Endothelial cell of umbilical vein (primary cell): ENCODE results near the gene TKTL1. TPM values are rescaled to one million over a fixed set of nuclear protein-coding genes. Genes with fewer than 3 reads are reported as not detected.

Experiments
- BruUV-seq: library from RNA; stranded (reverse); fragments of 400-500 nt; replicated peaks from 2 replicates; lab custom pipeline; 2021; lab: Mats Ljungman, UMichigan
- CTCF ChIA-PET: fragments of 300-600, 350-600 bp; sonication (Branson Sonifier 250); formaldehyde crosslinking; loops from one replicate; lab custom pipeline; 2021; ENCODE audit warnings: antibody characterized with exemption, inconsistent platforms; lab: Charles Lee
- POLR2A ChIA-PET: fragments of 300-600, 350-600 bp; sonication (Branson Sonifier 250); formaldehyde crosslinking; loops from one replicate; lab custom pipeline; 2021; ENCODE audit warnings: antibody characterized with exemption, inconsistent platforms; lab: Charles Lee
- DNase-seq: peaks from one replicate; pipeline ENCODE4 v3.0.0-alpha.2; 2011; ENCODE audit warnings: low read depth, low spot score
- FAIRE-seq: peaks from 2 replicates; lab custom pipeline; 2011; peaks lifted over from hg19 to GRCh38; lab: Jason Lieb, UNC
- H2AFZ ChIP-seq: 2 replicates; pipeline ENCODE4 v1.6.0; 2012; ENCODE audit warnings: low read depth, low read length, control low read depth, inconsistent platforms
- H3K27ac ChIP-seq: 2 replicates; pipeline ENCODE4 v1.5.1; 2011; ENCODE audit warnings: low read depth, mild to moderate bottlenecking, control low read depth, low read length, moderate library complexity; ENCODE audit not compliant: insufficient read depth
- H3K27me3 ChIP-seq, 2 experiments: 2 replicates each; pipeline versions ENCODE4 v1.6.0 to v1.6.1; 2011; ENCODE audit warnings: low read length in 2 of 2, mixed read lengths in 1 of 2; ENCODE audit not compliant: control insufficient read depth in 2 of 2, insufficient read depth in 2 of 2
- H3K36me3 ChIP-seq, 2 experiments: 2 replicates in 1 of 2; 3 replicates in 1 of 2; pipeline ENCODE4 v1.5.1; 2011; ENCODE audit warnings: low read length in 2 of 2, mild to moderate bottlenecking in 1 of 2, moderate library complexity in 1 of 2; ENCODE audit not compliant: control insufficient read depth in 2 of 2, insufficient read depth in 2 of 2; ENCODE audit errors: extremely low read depth in 1 of 2
- H3K4me1 ChIP-seq: 3 replicates; pipeline ENCODE4 v1.5.1; 2011; ENCODE audit warnings: mild to moderate bottlenecking, low read length; ENCODE audit not compliant: control insufficient read depth, insufficient read depth; ENCODE audit errors: extremely low read depth
- H3K4me2 ChIP-seq: 2 replicates; pipeline ENCODE4 v1.6.1; 2011; ENCODE audit warnings: low read length, control low read depth, mixed read lengths; ENCODE audit not compliant: insufficient read depth
- H3K4me3 ChIP-seq, 3 experiments: fragments of 200-600 bp in 1 of 3; sonication (generic), shearing (Covaris generic) in 1 of 3; replicated peaks in 1 of 3; 2 replicates each; pipeline ENCODE4 v1.5.1; 2011 to 2016; ENCODE audit warnings: control low read depth in 3 of 3, low read length in 3 of 3, mild to moderate bottlenecking in 2 of 3, inconsistent platforms in 1 of 3, low read depth in 1 of 3, moderate library complexity in 1 of 3; ENCODE audit not compliant: insufficient read depth in 1 of 3
- H3K79me2 ChIP-seq: 2 replicates; pipeline ENCODE4 v1.6.0; 2012; ENCODE audit warnings: low read length, inconsistent platforms; ENCODE audit not compliant: control insufficient read depth, insufficient read depth
- H3K9ac ChIP-seq: replicated peaks from 2 replicates; pipeline ENCODE3; 2011; ENCODE audit warnings: low read length, control low read depth; ENCODE audit not compliant: insufficient read depth; ENCODE audit errors: extremely low read depth
- H3K9me1 ChIP-seq: replicated peaks from 3 replicates; pipeline ENCODE4 v1.6.0; 2011; ENCODE audit warnings: mild to moderate bottlenecking, low read length; ENCODE audit not compliant: control insufficient read depth, insufficient read depth; ENCODE audit errors: extremely low read depth
- H3K9me3 ChIP-seq: replicated peaks from 2 replicates; pipeline ENCODE4 v1.5.1; 2012; ENCODE audit warnings: low read length, inconsistent platforms; ENCODE audit not compliant: control insufficient read depth, insufficient read depth
- H4K20me1 ChIP-seq: replicated peaks from 2 replicates; pipeline ENCODE3; 2011; ENCODE audit warnings: mild to moderate bottlenecking, low read length; ENCODE audit not compliant: control insufficient read depth, insufficient read depth; ENCODE audit errors: extremely low read depth
- EZH2 ChIP-seq: IDR thresholded peaks from 2 replicates; pipeline ENCODE4 v1.6.1; 2012; ENCODE audit warnings: borderline replicate concordance, low read depth, mild to moderate bottlenecking, moderate library complexity, low read length, inconsistent platforms; ENCODE audit not compliant: severe bottlenecking
- FOS ChIP-seq: IDR thresholded peaks from 2 replicates; pipeline ENCODE4 v1.6.1; 2011; ENCODE audit warnings: mild to moderate bottlenecking, low read length, moderate library complexity, borderline replicate concordance; ENCODE audit not compliant: insufficient read depth
- GATA2 ChIP-seq: IDR thresholded peaks from 2 replicates; pipeline ENCODE4 v1.7.0; 2011; ENCODE audit warnings: low read depth, mild to moderate bottlenecking, moderate library complexity, mixed read lengths, low read length; ENCODE audit not compliant: insufficient read length, insufficient read depth
- JUN ChIP-seq: IDR thresholded peaks from 2 replicates; pipeline ENCODE4 v1.6.1; 2011; ENCODE audit warnings: borderline replicate concordance, low read depth; ENCODE audit not compliant: insufficient read length, insufficient read depth
- MYC ChIP-seq: IDR thresholded peaks from one replicate; pipeline ENCODE4 v1.6.1; 2011; ENCODE audit warnings: mild to moderate bottlenecking, low read depth, low read length
- POLR2A ChIP-seq: IDR thresholded peaks from 2 replicates; pipeline ENCODE4 v1.6.1; 2012; ENCODE audit warnings: low read depth, mild to moderate bottlenecking, control low read depth, low read length
- POLR2AphosphoS5 ChIP-seq: IDR thresholded peaks from 2 replicates; pipeline ENCODE4 v1.6.1; 2012; ENCODE audit warnings: low read depth, mild to moderate bottlenecking, control low read depth, low read length, moderate library complexity; ENCODE audit not compliant: insufficient read depth
- dilution Hi-C: fragments of 300-500 bp; cut with MboI; formaldehyde crosslinking; loops from one replicate; pipeline ENCODE4 v1.15.0; 2019; ENCODE audit warnings: low sequenced_read_pairs; ENCODE audit not compliant: extremely low pct_ligation_motif_present
- intact Hi-C: fragments of 100-400 bp; cut with micrococcal nuclease; formaldehyde crosslinking; loops from one replicate; pipeline ENCODE4 v1.10.0; 2022
- polyA plus RNA-seq, 4 experiments: library from polyadenylated mRNA; depleted of rRNA in 3 of 4; stranded (reverse) in 3 of 4; unstranded in 1 of 4; fragments of >200 nt; gene quantifications; 2 replicates each; pipeline versions ENCODE4 v1.2.1 to v1.2.3, GENCODE V29; 2011 to 2012; ENCODE audit warnings: missing spikeins in 1 of 4
- total RNA-seq: library from RNA; stranded (reverse); gene quantifications from 2 replicates; pipeline ENCODE4 v1.2.3, GENCODE V29; 2021
- TF ChIP-seq, protein P1 (sequence below): IDR thresholded peaks from 2 replicates; pipeline ENCODE4 v1.6.1; 2011; ENCODE audit not compliant: insufficient read depth, insufficient read length
- TF ChIP-seq, protein P2 (sequence below), 2 donors: IDR thresholded peaks; 1 replicate in 1 of 2; 2 replicates in 1 of 2; pipeline ENCODE4 v1.5.1; 2011; ENCODE audit warnings: low read length in 2 of 2, mild to moderate bottlenecking in 2 of 2, moderate library complexity in 2 of 2, control low read depth in 1 of 2, inconsistent platforms in 1 of 2, low read depth in 1 of 2; ENCODE audit not compliant: insufficient read depth in 1 of 2; ENCODE audit errors: extremely low read depth in 1 of 2

Gene TKTL1
- total and polyA plus RNA-seq, 2 donors (not counting 3 experiments of a cell fraction or from before 2014, with no cell fraction given): 0.03 TPM; not detected in 1

DNA sequence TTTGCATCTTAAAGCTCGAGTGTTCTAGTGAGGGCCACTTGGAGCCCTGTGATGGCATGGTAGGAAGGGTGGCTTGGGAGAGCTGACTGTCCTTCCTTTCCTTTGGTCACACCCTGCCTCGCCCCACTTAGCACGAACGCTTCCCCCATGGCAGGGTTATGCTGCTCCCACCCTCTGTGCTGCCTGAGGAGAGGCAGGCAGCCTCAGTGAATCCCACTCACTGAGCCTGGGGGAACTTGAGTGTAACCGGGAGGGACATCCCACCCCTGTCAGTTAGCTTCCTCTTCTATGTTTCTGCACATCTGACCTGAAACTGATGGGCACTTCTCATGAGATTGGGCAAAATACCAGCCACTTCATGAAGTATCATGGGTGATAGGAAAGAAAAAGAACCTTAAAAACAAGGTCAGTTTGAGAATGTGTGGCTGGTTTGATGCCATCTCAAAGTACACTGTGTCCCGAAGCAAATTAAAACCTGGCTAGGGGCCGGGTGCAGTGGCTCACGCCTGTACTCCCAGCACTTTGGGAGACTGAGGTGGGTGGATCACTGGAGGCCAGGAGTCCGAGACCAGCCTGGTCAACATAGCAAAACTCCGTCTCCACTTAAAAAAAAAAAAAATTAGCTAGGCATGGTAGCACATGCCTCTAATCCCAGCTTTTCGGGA is 10.1 kb downstream of the TKTL1 start:
- Histone ChIP-seq H3K4me1 (no peaks in the 10 kb centered on the region), H3K9me3 (no peaks in the 10 kb centered on the region), H3K9me1 (no peaks in the 10 kb centered on the region), H3K4me2 (no peak overlapping the region), H3K4me3 (no peak overlapping the region), H3K79me2 (no peaks in the 10 kb centered on the region), H3K9ac (no peak overlapping the region), H3K27ac (no peak overlapping the region), H3K27me3 (no peaks in the 10 kb centered on the region), H3K36me3 (no peaks in the 10 kb centered on the region), H4K20me1 (no peaks in the 10 kb centered on the region), H2AFZ (no peak overlapping the region)
- ChIA-PET POLR2A (no interaction called here), CTCF (no interaction called here)
- TF ChIP-seq, protein P1, sequence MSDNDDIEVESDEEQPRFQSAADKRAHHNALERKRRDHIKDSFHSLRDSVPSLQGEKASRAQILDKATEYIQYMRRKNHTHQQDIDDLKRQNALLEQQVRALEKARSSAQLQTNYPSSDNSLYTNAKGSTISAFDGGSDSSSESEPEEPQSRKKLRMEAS: no peak
- TF ChIP-seq EZH2 (no peak), POLR2AphosphoS5 (no peak)
- dilution Hi-C loops (no loop called here), intact Hi-C loops (no loop called here)
- DNase-seq: no peak
- BruUV-seq: no TSS peak
- no peak for FAIRE-seq

DNA sequence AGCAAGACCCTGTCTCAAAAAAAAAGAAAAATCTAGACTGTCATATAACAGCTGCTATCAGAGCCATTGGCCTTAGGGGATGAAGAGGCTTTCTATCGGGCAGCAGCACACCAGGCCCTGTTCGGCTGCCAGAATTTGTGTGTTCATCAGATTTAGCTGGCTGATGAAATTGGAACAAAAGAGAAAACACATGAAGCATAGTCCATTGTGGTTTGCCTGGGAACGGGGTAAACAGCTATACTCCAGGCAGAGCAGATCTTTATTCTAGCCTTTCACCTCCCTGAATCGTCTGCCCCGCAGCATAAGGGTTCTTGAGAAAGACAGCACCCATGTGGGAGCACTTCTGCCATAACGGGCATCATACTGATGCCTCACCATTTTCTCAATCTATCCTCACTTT is 11.6 kb downstream of the TKTL1 start:
- POLR2A ChIA-PET: no interaction called here
- Histone ChIP-seq H3K9ac (no peak overlapping the region), H3K4me1 (no peaks in the 10 kb centered on the region), H3K4me2 (no peak overlapping the region), H3K9me3 (no peaks in the 10 kb centered on the region), H3K79me2 (no peaks in the 10 kb centered on the region), H3K27me3 (no peaks in the 10 kb centered on the region), H4K20me1 (no peaks in the 10 kb centered on the region), H2AFZ (no peak overlapping the region), H3K27ac (no peak overlapping the region), H3K4me3 (no peak overlapping the region), H3K9me1 (no peaks in the 10 kb centered on the region), H3K36me3 (no peaks in the 10 kb centered on the region)
- no TSS peak for BruUV-seq
- intact Hi-C loops (no loop called here), dilution Hi-C loops (no loop called here)
- no peak for TF ChIP-seq EZH2
- no peak for TF ChIP-seq JUN
- TF ChIP-seq POLR2A: no peak
- no peak for TF ChIP-seq MYC
- TF ChIP-seq, protein P2, sequence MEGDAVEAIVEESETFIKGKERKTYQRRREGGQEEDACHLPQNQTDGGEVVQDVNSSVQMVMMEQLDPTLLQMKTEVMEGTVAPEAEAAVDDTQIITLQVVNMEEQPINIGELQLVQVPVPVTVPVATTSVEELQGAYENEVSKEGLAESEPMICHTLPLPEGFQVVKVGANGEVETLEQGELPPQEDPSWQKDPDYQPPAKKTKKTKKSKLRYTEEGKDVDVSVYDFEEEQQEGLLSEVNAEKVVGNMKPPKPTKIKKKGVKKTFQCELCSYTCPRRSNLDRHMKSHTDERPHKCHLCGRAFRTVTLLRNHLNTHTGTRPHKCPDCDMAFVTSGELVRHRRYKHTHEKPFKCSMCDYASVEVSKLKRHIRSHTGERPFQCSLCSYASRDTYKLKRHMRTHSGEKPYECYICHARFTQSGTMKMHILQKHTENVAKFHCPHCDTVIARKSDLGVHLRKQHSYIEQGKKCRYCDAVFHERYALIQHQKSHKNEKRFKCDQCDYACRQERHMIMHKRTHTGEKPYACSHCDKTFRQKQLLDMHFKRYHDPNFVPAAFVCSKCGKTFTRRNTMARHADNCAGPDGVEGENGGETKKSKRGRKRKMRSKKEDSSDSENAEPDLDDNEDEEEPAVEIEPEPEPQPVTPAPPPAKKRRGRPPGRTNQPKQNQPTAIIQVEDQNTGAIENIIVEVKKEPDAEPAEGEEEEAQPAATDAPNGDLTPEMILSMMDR (IDR thresholded peaks at IDR 0.05; ENCODE audit: extremely low read depth in 1 of 2, insufficient read depth in 1 of 2, low read depth in 1 of 2, low read length in 2 of 2): no peak
- TF ChIP-seq GATA2: no peak
- no peak for TF ChIP-seq POLR2AphosphoS5
- TF ChIP-seq FOS: no peak
- FAIRE-seq (no peak), DNase-seq (no peak)
- CTCF ChIA-PET: interaction anchor here (1.8 to 3.3 kb wide), 3 partner anchors 9 to 294 kb away, joined by 9 to 20 read pairs (median 11); no protein-coding TSS in a partner anchor
